Prostate gland (tissue), 2 donors: Measurements from ENCODE around the gene SNRK. TPM values are rescaled to one million over a fixed set of nuclear protein-coding genes. Genes with fewer than 3 reads are reported as not detected.

Experiments
- DNase-seq: peaks from one replicate; pipeline ENCODE4 v3.0.0-alpha.2; 2019; ENCODE audit warnings: low spot score
- H3K27ac ChIP-seq, 2 donors: fragments of 200-600 bp; sonication (generic); 2 replicates each; pipeline ENCODE4 v1.5.1; 2017 to 2019
- H3K27me3 ChIP-seq: fragments of 200-600 bp; sonication (generic); replicated peaks from 2 replicates; pipeline ENCODE4 v1.5.1; 2019; ENCODE audit not compliant: insufficient read depth
- H3K36me3 ChIP-seq, 2 donors: fragments of 200-600 bp; sonication (generic); 1 replicate in 1 of 2; 2 replicates in 1 of 2; pipeline versions ENCODE4 v1.5.1 to v1.8.1; 2017 to 2019
- H3K4me1 ChIP-seq: fragments of 200-600 bp; sonication (generic); replicated peaks from 2 replicates; pipeline ENCODE4 v1.5.1; 2019
- H3K4me3 ChIP-seq, 2 donors: fragments of 200-600 bp; sonication (generic); 2 replicates each; pipeline ENCODE4 v1.5.1; 2017 to 2019
- H3K9me3 ChIP-seq: fragments of 200-600 bp; sonication (generic); 2 replicates; pipeline ENCODE4 v1.5.1; 2017
- CTCF ChIP-seq, 4 experiments: fragments of 200-600 bp in 2 of 4; fragments of 450-650 bp in 2 of 4; sonication (generic) in 2 of 4; IDR thresholded peaks; 1 replicate in 3 of 4; 2 replicates in 1 of 4; pipeline ENCODE4 v1.5.1; 2016 to 2019; ENCODE audit warnings: antibody characterized with exemption in 4 of 4, mild to moderate bottlenecking in 2 of 4, moderate library complexity in 2 of 4
- POLR2A ChIP-seq: fragments of 450-650 bp; IDR thresholded peaks from one replicate; pipeline ENCODE4 v1.6.1; 2016; ENCODE audit warnings: antibody characterized with exemption, mild to moderate bottlenecking
- POLR2AphosphoS5 ChIP-seq: sonication (generic); formaldehyde crosslinking; IDR thresholded peaks from one replicate; pipeline ENCODE4 v1.6.1; 2017; ENCODE audit warnings: antibody characterized with exemption
- WGBS: methylation state at CpG from one replicate; pipeline ENCODE4 v1.1.5; 2018; 5-methylcytosine and 5-hydroxymethylcytosine counted together
- intact Hi-C: fragments of 100-400 bp; cut with DNase I; formaldehyde crosslinking; loops from one replicate; pipeline ENCODE4 v1.14.2; 2022
- total RNA-seq, 2 donors: library from RNA; depleted of rRNA; stranded (reverse); fragments of >200 nt; gene quantifications; one replicate each; pipeline ENCODE4 v1.1.0, GENCODE V29; 2016

Gene SNRK
- total RNA-seq, 2 donors from 2014 or later, result 18.9 to 38.1 TPM

- Histone ChIP-seq H3K27me3 (no peaks in the 10 kb centered on the region), H3K36me3 (no peaks in the 10 kb centered on the region), H3K9me3 (no peaks in the 10 kb centered on the region), H3K4me1 (peaks cover 3% of the 10 kb centered on the region), H3K27ac (no peak overlapping the region), H3K4me3 (no peak overlapping the region)
- 100% methylated on average over 1 of the region's 1 CpG for WGBS
- TF ChIP-seq POLR2AphosphoS5, result no peak
- TF ChIP-seq CTCF (IDR thresholded peaks at IDR 0.05), result no peak
- no peak for TF ChIP-seq POLR2A
- intact Hi-C loops, result no loop called here
- no peak for DNase-seq
Measured at GRCh38 chr3:43323541-43323940, 37.2 kb downstream of the SNRK start.

- peak overlapping the region in 1 of 2 donors; percentile 42 for H3K27ac ChIP-seq
- H3K27me3 ChIP-seq, result no peaks in the 10 kb centered on the region
- intact Hi-C loops, result no loop called here
- H3K36me3 ChIP-seq, result no peaks in the 10 kb centered on the region
- H3K4me3 ChIP-seq, result no peak overlapping the region
- WGBS, result 12% methylated on average over 3 of the region's 3 CpGs
- TF ChIP-seq POLR2AphosphoS5 (peak; percentile 40), POLR2A (no peak)
- DNase-seq, result no peak
- H3K9me3 ChIP-seq, result no peaks in the 10 kb centered on the region
- peaks cover 3% of the 10 kb centered on the region for H3K4me1 ChIP-seq
Measured at GRCh38 chr3:43326891-43327581, 40.7 kb downstream of the SNRK start.

- H3K4me1 ChIP-seq, result peaks cover 3% of the 10 kb centered on the region
Measured at GRCh38 chr3:43327582-43327979, 41.2 kb downstream of the SNRK start.

GRCh38 chr3:43328653-43329052 is 42.3 kb downstream of the SNRK start:
- Histone ChIP-seq H3K27me3 (no peaks in the 10 kb centered on the region), H3K4me1 (peaks cover 3% of the 10 kb centered on the region)
- DNase-seq, result no peak

More at GRCh38 chr3:43327582-43327979, 41.2 kb downstream of the SNRK start:
- no peak for DNase-seq
- Histone ChIP-seq H3K9me3 (no peaks in the 10 kb centered on the region), H3K27ac (no peak overlapping the region), H3K27me3 (no peaks in the 10 kb centered on the region), H3K4me3 (no peak overlapping the region), H3K36me3 (no peaks in the 10 kb centered on the region)
- intact Hi-C loops, result no loop called here
- TF ChIP-seq CTCF (IDR thresholded peaks at IDR 0.05), result no peak
- no peak for TF ChIP-seq POLR2A
- TF ChIP-seq POLR2AphosphoS5, result no peak

GRCh38 chr3:43330981-43331380 is 44.6 kb downstream of the SNRK start:
- Histone ChIP-seq H3K27ac (no peak overlapping the region), H3K27me3 (no peaks in the 10 kb centered on the region), H3K36me3 (no peaks in the 10 kb centered on the region), H3K4me3 (no peak overlapping the region), H3K4me1 (peaks cover 3% of the 10 kb centered on the region), H3K9me3 (no peaks in the 10 kb centered on the region)
- 59% methylated on average over 1 of the region's 1 CpG for WGBS
- no peak for DNase-seq
- TF ChIP-seq POLR2AphosphoS5 (no peak), POLR2A (no peak), CTCF (IDR thresholded peaks at IDR 0.05) (no peak)
- intact Hi-C loops, result no loop called here

More at GRCh38 chr3:43328653-43329052, 42.3 kb downstream of the SNRK start:
- H3K4me3 ChIP-seq, result no peak overlapping the region
- intact Hi-C loops, result no loop called here
- H3K36me3 ChIP-seq, result no peaks in the 10 kb centered on the region
- no peak overlapping the region for H3K27ac ChIP-seq
- H3K9me3 ChIP-seq, result no peaks in the 10 kb centered on the region
- TF ChIP-seq POLR2A (no peak), CTCF (IDR thresholded peaks at IDR 0.05) (no peak), POLR2AphosphoS5 (no peak)
